Astrocyte of the cerebellum (primary cell): Measurements from ENCODE around the gene EFCAB12.

Experiments
- DNase-seq: peaks from one replicate; pipeline ENCODE4 v3.0.0-alpha.2; 2011; ENCODE audit warnings: low read depth
- H3K4me3 ChIP-seq: 2 replicates; pipeline ENCODE4 v1.5.1; 2011; ENCODE audit warnings: mild to moderate bottlenecking, low read depth, low read length, moderate library complexity
- in situ Hi-C: cut with HindIII; loops from 2 replicates; pipeline ENCODE4 v1.10.0; 2017; ENCODE audit warnings: low sequenced_read_pairs
- TF ChIP-seq, protein P1 (sequence below): IDR thresholded peaks from 2 replicates; pipeline ENCODE4 v1.5.1; 2012; ENCODE audit warnings: low read length, low read depth, moderate library complexity, mild to moderate bottlenecking; ENCODE audit errors: missing control alignments

Gene EFCAB12

DNA sequence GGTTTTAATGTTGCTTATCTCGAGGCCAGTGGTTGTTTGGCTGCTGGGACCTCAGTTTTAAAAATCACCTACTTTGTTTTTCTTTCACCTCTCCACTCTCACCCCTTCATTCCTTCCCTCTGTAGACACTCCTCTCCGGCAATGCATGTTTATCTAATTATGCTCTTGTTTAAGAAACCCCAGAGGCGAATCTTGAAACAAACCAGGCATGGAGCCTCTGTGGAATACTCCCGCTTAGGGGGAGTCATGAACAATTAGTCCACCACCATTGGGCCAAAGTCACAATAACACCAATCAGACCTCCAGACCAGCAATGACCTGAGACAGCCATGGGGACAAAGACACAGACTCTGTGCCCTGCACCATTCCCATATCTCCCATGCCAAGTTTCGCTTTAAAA lies 53.3 kb downstream of the EFCAB12 start:
- H3K4me3 ChIP-seq = no peak overlapping the region
- TF ChIP-seq, protein P1, sequence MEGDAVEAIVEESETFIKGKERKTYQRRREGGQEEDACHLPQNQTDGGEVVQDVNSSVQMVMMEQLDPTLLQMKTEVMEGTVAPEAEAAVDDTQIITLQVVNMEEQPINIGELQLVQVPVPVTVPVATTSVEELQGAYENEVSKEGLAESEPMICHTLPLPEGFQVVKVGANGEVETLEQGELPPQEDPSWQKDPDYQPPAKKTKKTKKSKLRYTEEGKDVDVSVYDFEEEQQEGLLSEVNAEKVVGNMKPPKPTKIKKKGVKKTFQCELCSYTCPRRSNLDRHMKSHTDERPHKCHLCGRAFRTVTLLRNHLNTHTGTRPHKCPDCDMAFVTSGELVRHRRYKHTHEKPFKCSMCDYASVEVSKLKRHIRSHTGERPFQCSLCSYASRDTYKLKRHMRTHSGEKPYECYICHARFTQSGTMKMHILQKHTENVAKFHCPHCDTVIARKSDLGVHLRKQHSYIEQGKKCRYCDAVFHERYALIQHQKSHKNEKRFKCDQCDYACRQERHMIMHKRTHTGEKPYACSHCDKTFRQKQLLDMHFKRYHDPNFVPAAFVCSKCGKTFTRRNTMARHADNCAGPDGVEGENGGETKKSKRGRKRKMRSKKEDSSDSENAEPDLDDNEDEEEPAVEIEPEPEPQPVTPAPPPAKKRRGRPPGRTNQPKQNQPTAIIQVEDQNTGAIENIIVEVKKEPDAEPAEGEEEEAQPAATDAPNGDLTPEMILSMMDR = no peak
- no peak for DNase-seq
- in situ Hi-C loops = no loop called here

DNA sequence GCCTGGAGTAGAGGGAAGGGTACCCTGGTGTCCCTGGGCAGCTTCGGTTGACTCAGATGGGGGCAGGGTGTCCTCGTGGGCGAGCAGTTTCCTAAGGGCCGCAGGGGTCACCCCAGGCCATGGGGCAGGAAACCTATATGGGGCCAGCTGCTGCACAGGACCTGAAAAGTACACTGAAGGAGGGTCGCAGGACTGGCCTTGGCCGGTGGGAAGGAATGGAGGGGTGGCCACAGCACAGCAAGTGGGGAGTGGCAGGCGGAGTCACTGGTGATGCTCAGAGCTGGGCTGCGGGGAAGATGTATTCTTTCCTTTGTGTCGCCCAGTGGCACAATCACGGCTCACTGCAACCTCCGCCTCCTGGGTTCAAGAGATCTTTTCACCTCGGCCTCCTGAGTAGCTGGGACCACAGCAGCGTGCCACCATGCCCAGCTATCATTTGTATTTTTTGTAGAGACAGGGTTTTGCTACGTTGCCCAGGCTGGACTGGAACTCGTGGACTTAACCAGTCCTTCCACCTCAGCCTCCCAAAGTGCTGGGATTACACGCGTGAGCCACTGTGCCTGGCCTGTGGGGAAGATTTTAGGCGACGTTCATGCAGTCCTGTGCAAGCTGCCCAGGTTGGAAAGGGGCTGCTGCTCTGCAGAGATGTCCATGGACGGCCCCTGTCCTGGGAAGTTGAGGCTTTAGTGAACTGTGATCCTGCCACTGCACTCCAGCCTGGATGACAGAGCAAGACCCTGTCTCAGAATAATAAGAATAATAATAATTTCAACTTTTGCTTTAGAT lies 57.2 kb downstream of the EFCAB12 start:
- DNase-seq = no peak
- TF ChIP-seq, protein P1 = no peak
- H3K4me3 ChIP-seq = no peak overlapping the region
- in situ Hi-C loops = no loop called here

DNA sequence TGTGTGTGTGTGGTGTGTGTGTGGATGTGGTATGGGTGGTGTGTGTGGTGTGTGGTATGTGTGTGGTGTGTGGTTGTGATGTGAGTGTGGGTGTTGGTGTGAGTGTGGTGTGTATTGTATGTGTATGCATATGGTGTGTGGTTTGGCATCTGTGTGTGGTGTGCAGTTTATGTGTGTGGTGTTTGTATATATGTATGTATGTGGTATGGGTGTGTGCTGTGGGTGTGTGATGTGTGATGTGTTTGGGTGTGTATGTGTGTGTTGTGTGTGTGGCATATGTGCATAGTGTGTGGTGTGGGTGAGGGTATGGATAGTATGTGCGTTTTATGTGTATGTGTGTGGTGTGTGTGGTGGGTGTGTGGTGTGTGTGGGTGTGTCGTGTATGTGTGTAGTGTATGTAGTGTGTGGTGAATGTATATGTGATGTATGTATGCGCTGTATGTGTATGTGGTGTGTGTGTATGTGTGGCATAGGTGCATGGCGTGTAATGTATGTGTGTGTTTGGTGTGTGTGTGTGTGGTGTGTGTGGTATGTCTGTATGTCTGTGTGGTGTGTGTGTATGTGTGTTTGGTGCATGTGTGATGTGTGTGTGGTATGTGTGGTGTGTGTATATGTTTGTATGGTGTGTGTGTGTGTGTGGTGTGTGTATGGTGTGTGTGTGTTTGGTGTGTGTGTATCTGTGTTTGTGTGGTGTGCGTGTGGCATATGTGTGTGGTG lies 58.0 kb downstream of the EFCAB12 start:
- TF ChIP-seq, protein P1 = no peak
- in situ Hi-C loops = no loop called here
- DNase-seq = no peak
- no peak overlapping the region for H3K4me3 ChIP-seq

DNA sequence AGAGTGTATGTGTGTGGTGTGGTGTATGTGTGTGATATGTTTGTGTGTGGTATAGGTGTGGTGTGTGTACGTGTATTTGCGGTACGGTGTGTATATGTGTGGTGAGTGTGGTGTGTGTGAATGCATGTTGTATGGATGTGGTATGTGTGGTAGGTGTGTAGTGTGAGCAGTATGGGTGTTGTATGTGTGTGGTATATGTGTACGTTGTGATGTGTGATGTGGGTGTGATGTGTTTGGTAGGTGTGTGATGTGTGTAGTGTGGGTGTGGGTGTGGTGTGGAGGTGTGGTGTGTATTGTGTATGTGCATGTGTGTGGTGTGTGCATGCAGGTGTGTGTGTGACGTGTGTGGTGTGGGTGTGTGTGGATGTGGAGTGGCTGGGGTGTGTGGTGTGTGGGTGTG lies 58.7 kb downstream of the EFCAB12 start:
- TF ChIP-seq, protein P1 = no peak
- DNase-seq = no peak
- no peak overlapping the region for H3K4me3 ChIP-seq
- in situ Hi-C loops = no loop called here

DNA sequence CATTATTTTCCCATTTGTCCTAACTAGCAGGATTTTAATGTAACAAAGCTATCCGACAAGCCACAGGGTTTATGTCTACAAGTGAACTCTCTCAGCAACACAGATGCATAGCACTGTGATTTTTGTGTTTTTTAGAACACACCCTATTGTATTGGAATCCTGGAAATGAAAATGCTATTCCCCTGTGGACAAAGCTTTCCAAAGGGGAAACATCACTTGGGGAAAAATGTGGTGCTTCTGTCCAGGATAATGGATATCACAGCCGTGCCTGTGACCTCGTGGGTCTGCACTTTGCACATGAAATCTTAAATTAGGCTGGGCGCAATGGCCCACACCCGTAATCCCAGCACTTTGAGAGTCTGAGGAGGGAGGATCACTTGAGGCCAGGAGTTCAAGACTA lies 60.6 kb downstream of the EFCAB12 start:
- in situ Hi-C loops = no loop called here
- no peak for DNase-seq
- TF ChIP-seq, protein P1 = no peak
- H3K4me3 ChIP-seq = no peak overlapping the region

DNA sequence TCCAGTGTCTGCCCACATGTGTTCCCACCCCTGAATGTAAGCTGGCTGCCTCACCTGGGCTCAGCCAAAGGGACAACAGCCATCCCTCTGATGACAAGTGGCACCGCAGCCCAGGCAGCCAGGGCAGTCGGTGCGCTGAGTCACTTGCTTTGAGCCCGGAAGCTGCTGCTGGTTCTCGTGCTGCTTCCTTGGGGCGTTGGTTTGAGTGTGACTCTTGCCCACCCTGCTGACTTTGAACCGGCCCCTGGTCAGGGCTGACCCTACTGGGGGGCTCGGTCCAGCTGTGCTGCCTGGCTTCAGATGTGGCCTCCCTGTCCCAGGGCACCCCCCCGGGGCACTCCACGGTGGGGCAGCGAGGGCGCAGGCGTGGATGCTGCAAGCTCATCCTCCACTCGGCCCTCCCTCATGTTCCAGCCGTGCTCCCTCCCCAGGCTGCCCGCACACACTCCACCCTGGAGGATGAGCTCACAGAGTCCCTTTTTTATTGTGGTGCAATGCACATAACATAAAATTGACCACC lies 62.1 kb downstream of the EFCAB12 start:
- no peak overlapping the region for H3K4me3 ChIP-seq
- no peak for DNase-seq
- TF ChIP-seq, protein P1 = no peak
- in situ Hi-C loops = no loop called here
